NK-92 (cell line): Measurements from ENCODE around the gene CDT1.

Experiments used
- DNase-seq: peaks from one replicate; lab custom pipeline; 2025; ENCODE audit not compliant: unreplicated experiment; lab: John Stamatoyannopoulos, UW

CDT1 gene

GRCh38 chr16:88803264-88803987 lies at the start of gene CDT1:
TSS of gene CDT1 (plus strand) at chr16:88803789. CDS start at chr16:88803832, 43 bp downstream.
- DNase-seq = no peak

DNA sequence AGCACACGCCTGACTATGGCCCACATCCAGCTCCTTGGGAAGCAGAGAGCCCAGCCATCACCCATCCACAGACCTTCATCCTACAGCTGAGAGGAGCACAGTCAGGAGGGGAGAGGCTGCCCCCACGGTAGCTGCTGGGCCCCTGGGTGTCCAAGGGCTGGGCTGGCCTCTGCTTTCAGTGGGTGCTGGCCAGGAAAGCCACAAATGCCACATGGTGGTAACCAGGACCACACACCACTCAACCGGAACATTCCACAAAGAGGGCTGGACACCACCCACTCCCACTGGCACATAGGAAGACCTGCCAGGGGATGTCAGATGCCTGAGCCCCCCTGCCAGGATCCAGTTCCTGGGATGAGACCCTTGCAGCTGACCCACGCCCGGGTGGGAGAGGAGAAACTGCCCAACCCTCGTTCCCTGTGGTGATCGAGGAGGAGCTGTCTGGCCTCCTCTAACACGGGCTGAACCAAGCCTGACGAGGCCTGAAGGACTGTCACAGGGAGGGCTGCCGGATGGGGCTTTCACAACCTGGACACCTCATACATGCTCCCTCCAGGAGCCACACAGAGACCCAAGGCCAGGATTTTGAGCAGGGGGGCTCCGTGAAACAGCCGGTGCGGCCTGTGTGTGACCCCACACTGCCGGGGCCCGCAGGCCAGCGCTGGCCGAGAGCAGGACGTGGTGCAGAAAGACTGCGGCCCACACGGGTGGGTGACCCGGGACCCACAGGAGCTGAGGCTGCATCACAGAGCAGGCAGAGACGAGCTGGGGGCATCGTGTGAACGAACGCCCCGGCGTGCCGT lies 49.3 kb upstream of the CDT1 start:
- no peak for DNase-seq

DNA sequence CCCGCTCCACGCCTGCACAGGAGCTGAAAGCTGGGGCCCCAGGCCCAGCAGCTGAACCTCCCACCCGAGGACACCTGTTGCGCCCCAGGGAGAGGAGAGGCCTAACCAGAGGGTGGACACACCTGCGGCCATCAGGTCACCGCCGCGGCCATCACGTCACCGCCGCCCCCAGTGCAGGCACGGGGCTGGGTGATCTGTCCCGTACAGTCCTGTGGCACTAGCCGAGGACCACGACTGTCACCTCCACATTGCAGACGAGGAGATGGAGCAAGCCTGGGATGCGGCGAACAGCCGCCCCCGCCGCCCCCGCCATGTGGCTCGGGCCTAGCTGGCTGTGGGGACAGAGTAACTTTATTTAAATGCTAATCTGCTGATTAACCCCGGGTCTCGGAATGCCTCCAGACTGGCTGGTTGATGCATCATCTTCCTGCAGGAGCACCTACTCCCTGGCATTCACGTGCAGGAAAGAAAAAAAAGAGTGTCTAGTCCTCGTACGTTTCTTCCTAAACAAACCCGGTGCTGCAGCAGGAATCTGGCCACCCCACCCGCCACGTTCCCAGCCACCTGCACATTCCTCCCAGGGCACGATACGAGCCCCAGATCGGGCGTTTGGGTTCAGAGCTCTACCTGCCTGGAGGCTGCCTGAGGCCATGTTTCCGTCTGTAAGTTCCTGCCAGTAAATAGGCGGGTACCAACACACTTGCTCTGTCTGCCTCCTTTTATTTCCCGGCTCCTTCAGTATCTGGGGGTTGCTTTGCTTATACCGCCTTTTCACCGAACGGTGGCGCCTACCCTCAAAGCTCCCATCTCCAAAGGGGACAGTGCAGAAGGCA lies 48.5 kb upstream of the CDT1 start:
- DNase-seq = no peak

DNA sequence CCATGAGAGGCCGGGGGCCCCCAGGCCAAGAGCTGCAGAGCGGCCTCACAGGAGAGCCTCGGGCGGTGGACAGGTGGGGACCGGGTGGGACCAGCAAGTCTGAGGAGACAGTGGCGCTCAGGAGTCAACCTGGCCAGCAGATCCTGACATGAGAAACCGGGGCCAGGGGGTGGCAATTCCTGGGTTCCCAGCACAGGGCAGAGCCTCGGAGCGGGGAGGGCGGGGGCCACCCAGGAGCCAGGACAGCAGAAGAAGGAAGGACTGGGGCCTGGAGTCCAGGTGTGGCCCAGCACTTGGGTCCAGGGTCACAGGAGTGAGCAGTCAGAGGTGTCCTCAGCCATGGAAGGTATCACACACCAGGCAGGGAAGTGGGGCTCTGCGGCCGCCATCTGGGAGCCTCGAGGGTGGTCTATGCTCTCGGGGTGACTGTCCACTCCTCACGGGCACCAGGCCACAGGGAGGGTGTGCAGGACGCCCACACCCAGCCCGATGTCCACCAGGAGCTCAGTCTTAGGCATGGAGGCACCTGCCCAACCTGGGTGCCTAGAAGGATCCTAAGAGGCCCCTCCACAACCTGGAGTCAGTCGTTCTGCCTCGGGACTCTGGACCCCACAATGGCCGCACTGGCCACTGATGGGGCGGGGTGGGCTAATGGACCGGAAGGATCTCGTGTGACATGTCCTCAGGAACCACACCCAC lies 47.7 kb upstream of the CDT1 start:
- DNase-seq = no peak

DNA sequence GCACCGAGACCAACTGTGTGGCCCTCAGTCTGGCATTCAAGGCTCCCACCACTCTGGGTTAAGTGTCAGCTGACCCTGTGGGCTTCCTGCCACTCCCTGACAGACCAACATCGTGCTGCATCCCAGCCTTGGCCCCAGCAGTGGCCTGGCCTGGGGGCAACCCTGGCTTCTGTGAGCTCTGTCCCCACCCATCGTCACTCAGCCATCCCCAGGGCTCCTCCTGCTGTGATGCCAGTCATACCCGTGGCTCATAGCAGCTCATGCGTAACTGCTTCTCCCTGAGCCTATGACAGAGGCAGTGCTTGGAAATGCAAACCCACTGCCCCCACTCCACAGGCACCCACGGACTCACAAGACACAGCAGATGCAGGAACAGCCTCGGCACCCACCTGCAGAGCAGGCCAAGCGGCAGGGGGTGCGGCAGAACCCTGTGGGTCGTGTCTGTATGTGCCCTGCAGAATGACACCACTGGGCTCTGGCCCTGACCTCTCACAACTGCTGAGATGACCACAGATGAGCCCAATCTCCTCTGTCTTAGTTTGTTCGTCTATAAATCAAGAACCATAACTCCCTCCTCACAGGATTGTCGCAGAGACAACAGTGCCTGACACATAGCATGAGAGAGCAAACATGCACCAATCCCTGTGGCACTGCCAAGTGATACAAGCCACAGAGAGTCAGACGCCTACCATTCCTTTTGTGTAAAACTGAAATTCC lies 45.2 kb upstream of the CDT1 start:
- DNase-seq = no peak

DNA sequence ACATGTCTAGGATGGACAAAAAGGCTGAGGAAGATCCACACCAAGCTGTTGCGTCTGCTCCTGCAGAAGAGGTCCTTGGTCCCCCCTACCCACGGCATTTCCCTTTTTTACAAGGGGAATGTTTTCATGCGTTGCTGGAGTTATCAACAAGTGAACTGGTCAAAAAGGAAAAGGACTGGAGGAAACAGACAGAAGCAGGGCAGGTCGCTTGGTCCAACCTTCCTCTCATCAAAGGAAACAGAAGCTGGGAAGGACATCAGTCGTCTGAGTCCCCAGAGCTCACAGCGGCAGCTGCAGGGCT lies 44.7 kb upstream of the CDT1 start:
- no peak for DNase-seq

DNA sequence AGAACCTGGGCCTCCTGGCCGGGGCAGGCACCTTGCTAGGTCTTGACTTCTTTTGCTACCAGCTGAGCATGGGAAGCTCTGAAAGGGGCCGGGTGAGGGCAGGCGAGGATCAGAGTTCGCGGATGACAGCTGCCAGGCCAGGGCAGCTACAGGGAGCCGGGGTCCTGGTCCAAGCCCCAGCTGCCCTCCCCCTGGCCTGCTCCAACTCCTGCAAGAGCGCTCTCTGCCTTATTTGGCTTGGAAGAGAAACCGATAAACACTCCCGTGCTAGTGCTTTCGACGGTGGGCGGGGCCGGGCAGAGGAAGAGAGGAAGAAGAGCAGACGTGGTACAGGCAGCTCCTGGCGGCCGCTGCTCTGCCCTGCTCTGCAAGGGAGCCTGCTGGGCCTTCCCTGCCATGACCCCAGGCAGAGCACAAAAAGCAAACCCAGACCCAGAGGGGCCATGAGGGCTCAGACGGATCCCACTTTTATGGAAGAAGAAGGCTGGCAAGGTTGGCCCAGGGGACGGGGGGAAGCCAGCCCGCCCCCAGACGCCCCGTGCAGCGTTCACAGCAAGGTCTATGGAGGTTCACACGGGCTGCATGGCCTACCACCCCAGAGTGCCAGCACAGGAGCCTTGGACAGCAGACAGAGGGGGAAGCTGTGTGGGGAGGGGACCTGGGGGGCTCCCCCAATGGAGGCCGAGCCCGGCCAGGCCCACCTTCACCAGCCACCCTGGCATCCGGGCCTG lies 44.2 kb upstream of the CDT1 start:
- no peak for DNase-seq

DNA sequence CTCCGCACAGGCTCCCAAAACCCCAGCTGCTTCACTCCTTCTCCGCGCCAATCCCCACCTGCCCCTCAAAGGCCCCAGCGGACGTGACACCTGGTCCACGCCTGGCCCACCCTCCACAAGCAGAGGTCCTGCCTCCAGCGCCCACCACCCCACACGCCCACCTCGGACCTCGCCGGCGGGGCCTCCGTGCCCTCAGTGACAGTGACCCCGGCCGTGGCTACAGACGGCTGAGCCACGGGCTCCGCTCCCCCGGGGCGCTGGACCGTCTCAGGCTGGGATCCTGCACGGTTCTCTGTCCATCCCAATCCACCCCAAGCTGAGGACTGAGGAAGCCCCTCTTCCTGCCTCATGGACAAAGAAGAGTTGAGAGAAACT lies 43.6 kb upstream of the CDT1 start:
- no peak for DNase-seq

DNA sequence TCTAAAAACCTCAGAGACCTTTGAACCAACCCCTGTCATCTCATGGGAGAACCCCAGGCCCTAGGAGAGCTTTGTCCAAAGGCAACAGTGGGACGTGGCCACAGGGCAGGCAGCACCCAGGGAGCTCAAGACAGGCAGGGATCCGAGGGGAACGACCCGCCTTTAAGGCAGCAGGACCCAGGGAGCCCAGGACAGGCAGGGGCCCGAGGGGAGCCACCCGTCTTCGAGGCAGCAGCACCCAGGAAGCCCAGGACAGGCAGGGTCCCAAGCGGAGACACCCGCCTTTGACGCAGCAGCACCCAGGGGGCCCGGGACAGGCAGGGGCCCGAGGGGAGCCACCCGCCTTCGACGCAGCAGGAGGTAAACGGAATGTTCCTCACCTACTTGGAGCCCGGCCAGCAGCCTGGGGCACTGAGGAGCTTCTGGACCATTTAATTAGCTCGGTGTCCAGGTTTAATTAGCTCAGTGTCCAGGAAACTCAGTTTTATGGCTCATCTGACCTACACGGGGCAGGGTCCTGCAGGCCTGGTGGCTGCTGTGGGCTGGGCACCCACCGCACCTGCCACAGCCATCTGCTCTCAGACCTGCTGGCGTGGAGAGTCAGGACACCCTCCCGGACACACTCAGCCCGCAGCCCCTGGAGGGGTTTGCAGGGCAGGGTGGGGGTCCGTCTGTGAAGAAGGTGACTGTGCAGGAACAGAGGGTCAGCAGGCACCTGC lies 43.0 kb upstream of the CDT1 start:
- no peak for DNase-seq

GRCh38 chr16:88761143-88761534 lies 42.5 kb upstream of the CDT1 start:
- DNase-seq = no peak

- DNase-seq = no peak
Observed at GRCh38 chr16:88761830-88762229, 41.8 kb upstream of the CDT1 start.

DNA sequence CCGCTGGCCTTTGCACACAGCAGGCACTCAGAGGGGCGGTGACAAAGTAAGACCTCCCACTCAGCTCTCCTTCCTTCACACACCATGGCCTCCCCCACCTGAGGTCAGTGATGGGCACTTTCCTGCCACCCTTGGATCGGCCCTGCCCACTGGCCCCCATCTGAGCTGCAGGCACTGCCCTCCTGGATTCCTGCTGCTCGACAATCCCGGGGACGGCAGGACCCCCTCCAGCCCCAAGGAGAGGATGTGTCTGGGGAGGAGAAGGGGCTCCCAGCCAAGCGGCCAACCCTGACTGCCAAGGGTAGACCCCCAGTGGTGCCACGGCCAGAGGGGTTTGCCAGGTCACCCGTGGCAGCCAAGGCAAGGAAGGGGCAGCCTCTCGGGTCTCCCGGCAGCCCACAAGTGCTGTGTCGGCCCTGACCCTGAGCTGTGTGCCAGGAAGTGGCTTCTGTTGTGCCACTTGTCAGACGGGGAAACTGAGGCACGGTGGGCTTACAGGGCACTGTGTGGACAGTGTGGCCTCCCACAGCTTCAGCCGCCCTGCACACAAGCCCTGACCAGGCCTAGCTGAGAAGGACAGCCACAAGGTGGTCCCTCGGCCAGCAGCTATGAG lies 41.2 kb upstream of the CDT1 start:
- no peak for DNase-seq

DNA sequence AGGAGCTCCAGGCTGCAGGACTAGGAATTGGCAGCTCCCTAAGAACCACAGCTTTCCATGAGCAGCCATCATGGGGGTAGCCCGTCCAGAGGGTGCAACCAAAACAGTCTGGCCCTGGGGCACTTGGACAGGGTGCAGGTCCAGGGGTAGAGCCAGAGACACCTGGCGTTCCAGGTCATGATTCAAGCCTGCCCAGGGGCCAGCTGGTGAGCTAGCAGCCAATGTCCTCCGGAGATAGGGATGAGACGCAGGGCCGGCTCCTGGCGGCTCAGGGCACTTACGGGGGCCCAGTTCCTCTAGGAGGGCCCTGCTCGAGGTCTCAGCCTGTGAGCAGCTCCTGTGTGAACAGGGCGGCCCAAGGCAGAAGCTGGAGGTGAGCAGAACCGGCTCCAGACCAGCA lies 40.6 kb upstream of the CDT1 start:
- DNase-seq = no peak

DNA sequence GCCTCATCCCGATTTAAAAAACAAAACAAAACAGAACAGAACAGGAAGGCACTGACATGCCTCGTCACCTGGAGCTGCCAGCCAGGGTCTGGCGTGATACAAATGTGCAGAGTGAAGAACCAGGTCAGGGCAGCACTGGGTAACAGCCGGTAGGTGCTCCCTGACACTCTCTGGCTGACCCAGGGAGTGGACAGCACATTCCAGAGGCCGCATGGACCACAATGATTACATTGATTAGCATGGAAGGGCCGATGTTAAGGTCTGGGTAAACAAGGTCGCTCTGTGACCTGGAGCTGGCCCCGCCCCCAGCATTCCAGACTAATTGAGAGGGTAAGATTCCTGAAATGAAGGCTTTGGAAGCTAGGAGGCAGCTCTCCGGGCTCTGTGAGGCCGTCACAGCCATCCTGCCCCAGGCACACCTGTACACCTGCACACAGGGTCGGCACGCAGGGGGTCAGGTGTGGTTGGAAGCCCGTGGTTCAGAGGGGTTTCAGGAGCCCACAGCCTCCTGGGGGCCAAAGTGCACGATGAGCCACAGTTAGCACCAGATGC lies 40.0 kb upstream of the CDT1 start:
- no peak for DNase-seq

GRCh38 chr16:88764080-88764479 lies 39.5 kb upstream of the CDT1 start:
- no peak for DNase-seq

DNA sequence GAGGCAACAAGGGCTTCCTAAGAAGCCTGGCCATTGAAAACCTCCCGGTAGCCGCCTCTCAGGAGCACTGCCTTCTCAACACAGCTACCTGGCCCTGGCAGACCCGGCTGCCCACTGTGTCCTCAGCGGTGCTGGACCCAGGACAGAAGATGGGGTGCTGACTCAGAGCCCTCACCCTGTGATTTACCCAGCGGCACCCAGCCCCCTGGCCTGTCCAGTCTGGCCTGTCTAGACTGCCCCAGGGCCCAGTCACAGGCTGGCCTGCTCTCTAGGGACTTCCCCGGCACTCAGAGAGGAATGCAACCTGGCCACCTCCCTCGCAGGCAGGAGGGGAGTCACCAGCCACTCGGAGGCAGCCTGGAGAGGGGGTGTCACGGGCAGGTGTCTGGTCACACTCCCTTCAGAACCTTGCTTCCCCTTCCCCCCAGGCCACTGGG lies 38.7 kb upstream of the CDT1 start:
- no peak for DNase-seq

DNA sequence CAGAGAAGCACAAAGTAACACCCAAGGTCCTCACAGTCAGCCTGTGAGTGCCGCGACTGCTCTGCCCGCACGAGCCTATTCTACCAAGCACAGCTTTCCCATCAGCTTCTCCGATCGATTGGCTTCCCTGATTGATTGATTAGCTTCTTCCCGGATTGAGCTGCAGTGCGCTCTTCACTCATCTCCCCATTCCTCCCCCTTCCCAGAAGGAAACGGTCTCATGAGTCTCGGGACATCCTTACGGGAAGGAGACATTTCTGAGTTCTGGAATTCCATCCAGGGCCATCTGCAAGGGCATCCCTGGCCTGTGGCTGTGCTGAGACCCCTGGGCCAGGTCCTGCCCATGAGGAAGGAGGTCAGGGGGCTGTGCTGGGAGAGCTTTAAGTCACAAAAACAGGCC lies 36.6 kb upstream of the CDT1 start:
- no peak for DNase-seq

- DNase-seq = no peak
Observed at GRCh38 chr16:88767546-88768070, 36.0 kb upstream of the CDT1 start.
